Measurements from ENCODE around the gene EPHB6. TPM values are rescaled to one million over a fixed set of nuclear protein-coding genes. Genes with fewer than 3 reads are reported as not detected.

Gene EPHB6
- total RNA-seq, 1 donor from 2014 or later, result 3.3 TPM

- DNase-seq (ENCODE audit: missing footprints), result no peak
- no peak for ATAC-seq
- intact Hi-C loops (cut with DNase I), result no loop called here
Observed at GRCh38 chr7:142873281-142873784, 18.5 kb downstream of the EPHB6 start.

DNA sequence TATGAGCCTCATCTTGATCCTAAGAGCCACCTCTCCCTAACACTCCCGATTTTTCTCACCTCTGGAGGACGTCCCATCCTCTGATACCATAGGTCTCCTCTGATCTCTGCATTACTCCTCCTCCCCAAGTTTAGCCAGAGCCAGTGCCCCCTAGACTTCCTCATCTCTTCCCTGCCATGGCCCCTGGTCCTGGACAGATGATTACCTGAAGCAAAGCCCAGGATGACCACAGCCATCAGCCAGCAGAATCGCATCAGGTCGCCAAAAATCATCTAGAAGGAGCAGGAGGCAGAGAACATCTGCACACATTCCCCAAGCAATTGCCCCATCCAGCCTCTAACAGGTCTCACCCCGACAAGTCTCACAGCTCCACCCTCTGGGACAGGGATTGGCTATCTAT is 19.0 kb downstream of the EPHB6 start:
- ATAC-seq, result no peak
- intact Hi-C loops (cut with DNase I), result no loop called here

DNA sequence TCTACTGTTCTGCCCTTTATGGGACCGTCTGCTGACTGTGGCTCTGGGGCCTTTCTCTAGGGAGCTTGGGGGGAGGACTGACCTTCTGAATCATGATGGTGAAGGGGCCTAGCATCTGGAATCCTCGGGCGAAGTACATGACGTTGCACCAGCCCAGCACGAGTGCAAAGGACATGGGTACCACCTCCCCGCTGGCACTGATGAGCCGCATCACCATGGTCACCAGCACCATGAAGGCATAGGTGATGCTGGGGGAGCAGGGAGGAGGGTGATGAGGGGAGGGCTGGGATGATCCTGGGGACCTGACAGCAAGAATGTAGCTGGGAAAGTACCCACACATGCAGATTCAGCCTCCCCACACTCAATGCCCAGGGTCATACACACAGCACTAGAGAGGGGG is 19.5 kb downstream of the EPHB6 start:
- intact Hi-C loops (cut with DNase I), result no loop called here
- DNase-seq (ENCODE audit: missing footprints) (peak; percentile 62), ATAC-seq (no peak)

More for the DNA sequence above, 19.0 kb downstream of the EPHB6 start:
- DNase-seq (ENCODE audit: missing footprints), result no peak

- DNase-seq (ENCODE audit: missing footprints) (no peak), ATAC-seq (no peak)
- intact Hi-C loops (cut with DNase I), result no loop called here
Observed at GRCh38 chr7:142874837-142875236, 20.0 kb downstream of the EPHB6 start.

DNA sequence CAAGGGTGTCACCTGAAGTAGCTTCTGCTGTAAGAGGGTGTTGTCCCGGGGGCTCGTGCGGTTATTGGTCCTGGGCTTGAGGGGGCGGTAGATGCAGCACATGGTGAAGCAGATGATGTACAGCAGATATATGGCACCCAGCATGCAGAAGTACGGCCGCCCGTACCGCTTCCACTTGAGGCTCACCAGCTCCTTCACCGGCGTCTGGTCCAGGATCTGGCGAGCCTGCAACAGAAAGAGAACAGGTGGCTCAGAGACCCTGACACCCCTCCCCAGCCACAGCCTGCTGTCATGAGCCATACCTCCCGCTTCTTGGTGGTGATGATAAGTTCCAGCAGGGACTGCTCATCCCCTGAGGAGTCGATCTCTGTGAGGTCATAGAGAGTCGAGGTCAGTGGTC is 20.6 kb downstream of the EPHB6 start:
- ATAC-seq, result no peak
- intact Hi-C loops (cut with DNase I), result no loop called here
- no peak for DNase-seq (ENCODE audit: missing footprints)

DNA sequence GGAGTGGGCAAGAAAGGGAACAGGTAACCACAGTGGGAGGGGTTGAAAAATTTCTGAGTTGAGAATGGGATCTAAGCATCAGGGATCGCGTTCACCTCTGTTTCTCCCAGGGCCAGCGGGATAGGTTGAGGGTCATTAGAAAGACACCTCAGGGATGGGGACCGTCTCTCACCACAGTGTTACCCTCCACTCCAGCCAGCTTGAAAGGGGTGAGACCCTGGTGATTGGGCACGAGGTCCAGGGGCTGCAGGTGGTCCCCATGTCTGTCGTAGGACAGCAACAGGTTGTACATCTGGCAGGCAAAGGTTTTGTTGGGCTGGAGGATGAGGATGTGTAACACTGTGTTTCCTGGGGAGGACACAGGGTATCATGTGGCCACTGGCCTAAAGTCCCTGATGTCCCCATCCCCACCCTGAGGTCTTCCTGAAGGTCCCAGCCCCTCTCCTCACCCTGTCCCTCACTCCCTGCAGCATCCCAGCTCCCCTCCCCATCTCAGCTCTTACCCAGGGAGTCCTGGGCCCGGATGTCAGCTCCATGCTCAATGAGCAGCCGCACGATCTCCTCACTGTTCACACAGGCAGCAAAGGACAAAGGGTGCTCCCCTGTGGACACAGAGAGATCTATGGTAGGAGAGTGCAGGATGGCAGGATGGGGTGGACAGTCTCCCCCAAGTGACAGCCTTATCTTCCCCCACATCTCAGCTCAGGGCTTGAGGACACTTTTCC is 21.5 kb downstream of the EPHB6 start:
- DNase-seq (ENCODE audit: missing footprints) (no peak), ATAC-seq (no peak)
- intact Hi-C loops (cut with DNase I), result no loop called here

DNA sequence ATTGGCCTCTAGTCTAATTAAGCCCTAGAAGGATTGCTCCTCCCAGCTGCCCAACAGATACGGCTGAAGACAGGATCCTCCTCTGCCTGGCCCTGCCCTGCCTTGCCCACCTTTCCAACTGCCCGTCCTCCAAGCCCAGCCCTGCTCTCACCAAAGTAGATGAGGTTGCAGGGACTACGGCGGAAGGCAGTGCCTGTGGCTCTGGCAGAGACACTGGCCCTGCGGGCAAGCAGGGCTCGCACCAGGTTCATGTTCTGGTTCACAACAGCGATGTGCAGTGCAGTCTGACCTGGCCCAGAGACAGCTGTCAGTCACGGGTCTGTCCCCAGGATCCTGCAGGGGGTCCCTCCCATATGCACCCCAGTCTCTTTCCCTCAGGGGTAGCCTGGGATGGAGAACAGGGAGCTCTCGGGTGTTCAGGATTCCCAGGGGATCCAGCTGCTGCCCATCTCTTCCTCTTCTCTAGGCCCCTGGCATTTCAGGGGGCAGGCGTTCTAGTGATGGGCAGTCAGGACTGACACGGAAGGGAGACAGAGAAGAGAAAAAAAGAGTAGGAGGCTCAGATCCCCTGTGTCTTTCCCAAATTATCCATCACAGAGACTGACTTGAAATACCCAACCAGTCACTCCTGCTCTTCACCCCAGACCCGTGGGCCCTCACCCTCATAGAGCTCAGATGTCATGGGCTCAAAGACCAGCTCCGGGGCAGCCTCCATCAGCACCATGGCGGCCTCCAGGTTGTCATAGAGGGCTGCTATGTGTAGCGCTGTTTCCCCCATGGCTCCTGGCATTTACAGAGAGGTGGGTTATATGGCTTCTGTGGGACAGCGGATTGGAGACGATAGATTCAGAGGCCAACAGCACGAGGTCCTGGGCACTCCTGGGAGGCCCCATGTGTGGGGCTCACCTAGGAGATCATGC is 22.4 kb downstream of the EPHB6 start:
- DNase-seq (ENCODE audit: missing footprints), result no peak
- ATAC-seq, result no peak

GRCh38 chr7:142878315-142878714 is 23.4 kb downstream of the EPHB6 start:
- intact Hi-C loops (cut with DNase I), result no loop called here

More for the DNA sequence above, 22.4 kb downstream of the EPHB6 start:
- intact Hi-C loops (cut with DNase I), result no loop called here

GRCh38 chr7:142879060-142879459 is 24.2 kb downstream of the EPHB6 start:
- intact Hi-C loops (cut with DNase I), result no loop called here
- ATAC-seq, result no peak
- DNase-seq (ENCODE audit: missing footprints), result no peak

More at GRCh38 chr7:142878315-142878714, 23.4 kb downstream of the EPHB6 start:
- DNase-seq (ENCODE audit: missing footprints) (no peak), ATAC-seq (no peak)

GRCh38 chr7:142880876-142881505 is 26.1 kb downstream of the EPHB6 start:
- no peak for ATAC-seq
- no peak for DNase-seq (ENCODE audit: missing footprints)
- intact Hi-C loops (cut with DNase I), result no loop called here

DNA sequence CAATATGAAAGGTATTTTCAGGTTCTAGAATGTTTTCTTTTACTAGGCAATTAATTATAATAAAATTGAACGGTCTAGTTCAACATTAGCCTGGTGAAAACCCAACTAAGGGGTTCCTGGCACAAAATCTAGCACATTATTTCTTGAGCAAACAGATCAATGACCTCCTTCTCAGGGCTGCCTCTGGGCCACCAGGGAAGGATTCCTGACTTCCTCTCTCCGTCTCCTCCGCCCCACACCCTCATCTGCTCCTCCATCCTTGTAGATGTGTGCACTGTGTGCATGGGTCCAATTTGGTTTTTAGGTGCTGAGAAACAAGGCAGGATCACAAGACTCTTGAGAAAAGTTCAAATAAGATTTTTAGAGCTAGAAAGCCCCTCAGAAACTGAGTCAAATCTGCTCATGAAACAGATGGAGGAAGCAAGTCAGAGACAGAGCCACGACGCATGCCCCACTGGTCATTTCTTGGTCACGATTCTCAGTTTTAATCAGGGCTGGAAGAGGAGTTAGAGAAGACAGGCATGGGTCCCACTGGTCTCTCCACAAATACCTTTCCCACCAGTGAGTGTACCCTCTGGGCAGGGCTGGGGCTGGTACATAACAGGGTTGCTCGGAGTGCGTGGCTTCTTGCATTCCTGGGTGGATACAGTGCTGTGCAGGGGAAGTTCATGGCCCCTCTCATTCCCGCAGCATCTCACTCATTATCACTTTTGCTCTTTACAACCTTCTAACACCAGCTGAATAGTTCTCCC is 26.9 kb downstream of the EPHB6 start:
- DNase-seq (ENCODE audit: missing footprints) (no peak), ATAC-seq (no peak)
- intact Hi-C loops (cut with DNase I), result no loop called here

GRCh38 chr7:142882338-142882678 is 27.4 kb downstream of the EPHB6 start:
- DNase-seq (ENCODE audit: missing footprints) (no peak), ATAC-seq (no peak)
- intact Hi-C loops (cut with DNase I), result no loop called here

- DNase-seq (ENCODE audit: missing footprints), result no peak
- intact Hi-C loops (cut with DNase I), result no loop called here
Observed at GRCh38 chr7:142883145-142883544, 28.3 kb downstream of the EPHB6 start.

DNA sequence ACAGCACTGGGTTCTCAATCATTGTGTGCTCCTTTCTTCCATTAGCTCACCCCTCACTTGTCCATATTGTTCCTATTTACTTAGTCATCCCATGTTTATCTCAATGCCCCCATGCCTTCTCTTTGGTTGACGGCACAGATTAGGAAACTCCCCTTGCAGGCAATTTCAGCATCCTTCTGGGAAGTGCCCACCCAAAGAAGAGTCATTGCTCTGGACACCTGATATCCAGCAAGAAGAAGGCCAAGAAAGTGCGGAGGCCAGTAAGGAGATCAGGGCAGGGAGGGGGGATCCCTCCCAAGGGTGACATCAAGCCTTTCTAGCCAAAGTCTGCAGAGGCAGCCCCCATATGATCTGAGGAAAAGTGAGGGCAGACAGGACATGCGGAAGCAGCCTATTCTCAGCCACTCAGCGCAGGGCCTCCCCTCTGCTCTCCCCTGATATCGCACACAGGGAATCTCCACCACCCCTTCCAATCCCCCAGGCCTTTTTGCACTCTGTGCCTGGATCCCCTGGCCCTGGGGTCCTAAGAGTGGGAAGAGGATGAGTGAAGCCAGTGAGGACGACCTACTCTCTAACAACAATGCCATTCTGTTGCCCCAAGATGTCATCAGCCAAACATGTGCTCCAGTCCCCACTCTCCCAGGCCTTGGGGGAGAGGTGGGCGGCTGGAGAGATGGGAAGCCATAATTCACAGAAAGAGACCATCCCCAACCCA is 28.9 kb downstream of the EPHB6 start:
- intact Hi-C loops (cut with DNase I), result no loop called here
- no peak for ATAC-seq
- no peak for DNase-seq (ENCODE audit: missing footprints)

More at GRCh38 chr7:142883145-142883544, 28.3 kb downstream of the EPHB6 start:
- ATAC-seq, result no peak

DNA sequence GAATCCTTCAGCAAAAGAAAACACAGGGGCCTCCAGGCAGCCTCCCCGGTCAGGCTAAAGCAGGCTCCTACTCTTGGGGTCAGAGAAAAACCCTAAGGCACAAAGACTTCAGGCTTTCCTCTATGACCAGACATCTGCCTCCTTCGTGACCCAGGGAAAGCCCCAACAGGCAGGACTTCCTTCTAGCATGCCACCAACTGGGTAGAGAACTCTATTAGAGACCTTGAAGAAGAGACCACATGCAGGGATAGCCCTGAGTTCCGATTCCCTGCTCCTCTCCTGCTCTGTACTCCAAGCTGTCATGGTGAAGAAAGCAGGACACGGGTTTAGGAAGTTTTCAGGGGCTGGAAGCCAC is 29.4 kb downstream of the EPHB6 start:
- intact Hi-C loops (cut with DNase I), result no loop called here
- ATAC-seq (no peak), DNase-seq (ENCODE audit: missing footprints) (no peak)

- intact Hi-C loops (cut with DNase I), result no loop called here
- DNase-seq (ENCODE audit: missing footprints) (no peak), ATAC-seq (no peak)
Observed at GRCh38 chr7:142885311-142886230, 30.7 kb downstream of the EPHB6 start, which contains the start of gene TRPV6. TSS of gene TRPV6 (minus strand) at chr7:142885745.

DNA sequence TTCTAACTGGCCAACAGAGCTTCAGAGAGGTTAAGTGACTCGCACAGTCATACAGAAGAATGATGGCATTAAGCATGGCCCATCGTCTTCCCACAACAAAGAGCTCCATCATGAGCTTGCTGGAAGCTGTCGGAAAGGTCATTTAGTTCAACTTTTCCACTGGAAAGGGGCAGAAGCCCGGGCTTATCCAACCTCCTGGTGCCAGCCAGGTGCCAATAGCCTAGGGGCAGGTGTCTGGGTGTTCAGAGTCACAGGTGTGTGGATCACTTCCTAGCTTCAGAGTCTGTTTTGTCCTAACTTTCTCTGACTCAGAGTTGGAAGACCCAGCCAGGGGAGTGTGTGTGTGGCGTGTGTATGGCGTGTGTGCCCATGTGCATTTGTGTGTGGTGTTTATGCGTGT is 32.0 kb downstream of the EPHB6 start:
- DNase-seq (ENCODE audit: missing footprints), result no peak
- intact Hi-C loops (cut with DNase I), result no loop called here
- ATAC-seq, result no peak

Data from Right ventricle myocardium inferior (tissue), 1 donor.